Colonic mucosa (tissue), 4 donors: Measurements from ENCODE around the gene TMEM247. TPM values are rescaled to one million over a fixed set of nuclear protein-coding genes. Genes with fewer than 3 reads are reported as not detected.

Experiments used
- DNase-seq: peaks from one replicate; pipeline ENCODE4 v3.0.0-alpha.2; 2020
- H3K27ac ChIP-seq: fragments of 200-600 bp; one replicate; pipeline ENCODE4 v1.8.0; 2021
- H3K27me3 ChIP-seq: fragments of 200-600 bp; one replicate; pipeline ENCODE4 v1.8.0; 2021
- H3K36me3 ChIP-seq: fragments of 200-600 bp; one replicate; pipeline ENCODE4 v1.8.0; 2021
- H3K4me1 ChIP-seq: fragments of 200-600 bp; one replicate; pipeline ENCODE4 v1.8.0; 2021; ENCODE audit warnings: mild to moderate bottlenecking
- H3K4me3 ChIP-seq: fragments of 200-600 bp; one replicate; pipeline ENCODE4 v1.8.0; 2021
- H3K9ac ChIP-seq, 2 donors: one replicate each; pipeline ENCODE4 v1.7.0; 2013; ENCODE audit warnings: control low read depth in 2 of 2, low read depth in 2 of 2, low read length in 2 of 2
- H3K9me3 ChIP-seq: fragments of 200-600 bp; one replicate; pipeline ENCODE4 v1.8.0; 2021
- CTCF ChIP-seq: fragments of 200-600 bp; IDR thresholded peaks from one replicate; pipeline ENCODE4 v1.8.0; 2022; ENCODE audit warnings: antibody characterized with exemption, mild to moderate bottlenecking
- intact Hi-C: fragments of 100-400 bp; cut with DNase I; formaldehyde crosslinking; loops from one replicate; pipeline ENCODE4 v1.14.1; 2022
- total RNA-seq, 2 donors: library from RNA; stranded (reverse); fragmentation: NEBNext Ultra II Directional in 1 of 2; extraction: Animal tissue kit (Norgen Biotek cat#: 25700) in 1 of 2; gene quantifications; one replicate each; pipeline ENCODE4 v1.2.1, GENCODE V29; 2021
- donor health status: healthy.
- donor health status: DM: no; HTN: no; CAD: no.
- donor health status: DM: no; HTN: no; CAD: no.

Gene TMEM247
- total RNA-seq, 2 donors from 2014 or later = not detected

- Histone ChIP-seq H3K9ac (no peak overlapping the region), H3K4me3 (no peak overlapping the region), H3K36me3 (no peaks in the 10 kb centered on the region), H3K4me1 (no peaks in the 10 kb centered on the region), H3K27ac (no peak overlapping the region), H3K9me3 (no peaks in the 10 kb centered on the region), H3K27me3 (no peaks in the 10 kb centered on the region)
- DNase-seq = no peak
- intact Hi-C loops = no loop called here
- TF ChIP-seq CTCF = no peak
Observed at GRCh38 chr2:46439582-46439981, 39.8 kb upstream of the TMEM247 start.

- DNase-seq = no peak
- Histone ChIP-seq H3K4me1 (no peaks in the 10 kb centered on the region), H3K27me3 (no peaks in the 10 kb centered on the region), H3K36me3 (no peaks in the 10 kb centered on the region), H3K4me3 (no peak overlapping the region), H3K27ac (no peak overlapping the region), H3K9ac (no peak overlapping the region), H3K9me3 (no peaks in the 10 kb centered on the region)
- TF ChIP-seq CTCF = no peak
- intact Hi-C loops = no loop called here
Observed at GRCh38 chr2:46441838-46442712, 37.3 kb upstream of the TMEM247 start.

- TF ChIP-seq CTCF = no peak
- no peak for DNase-seq
- H3K4me1 ChIP-seq = no peaks in the 10 kb centered on the region
- H3K36me3 ChIP-seq = no peaks in the 10 kb centered on the region
- H3K9ac ChIP-seq = no peak overlapping the region
- H3K4me3 ChIP-seq = no peak overlapping the region
- H3K27me3 ChIP-seq = no peaks in the 10 kb centered on the region
- H3K27ac ChIP-seq = no peak overlapping the region
- H3K9me3 ChIP-seq = no peaks in the 10 kb centered on the region
- intact Hi-C loops = no loop called here
Observed at GRCh38 chr2:46444732-46445131, 34.6 kb upstream of the TMEM247 start.

GRCh38 chr2:46445556-46445955 is 33.8 kb upstream of the TMEM247 start:
- Histone ChIP-seq H3K27me3 (no peaks in the 10 kb centered on the region), H3K27ac (no peak overlapping the region), H3K4me3 (no peak overlapping the region), H3K4me1 (no peaks in the 10 kb centered on the region), H3K9ac (no peak overlapping the region), H3K36me3 (no peaks in the 10 kb centered on the region), H3K9me3 (no peaks in the 10 kb centered on the region)
- DNase-seq = no peak
- intact Hi-C loops = no loop called here
- TF ChIP-seq CTCF = no peak

- H3K9ac ChIP-seq = no peak overlapping the region
- H3K27me3 ChIP-seq = no peaks in the 10 kb centered on the region
- H3K27ac ChIP-seq = no peak overlapping the region
- H3K36me3 ChIP-seq = no peaks in the 10 kb centered on the region
- no peaks in the 10 kb centered on the region for H3K9me3 ChIP-seq
- DNase-seq = no peak
- no peaks in the 10 kb centered on the region for H3K4me1 ChIP-seq
- no peak for TF ChIP-seq CTCF
- H3K4me3 ChIP-seq = no peak overlapping the region
- intact Hi-C loops = no loop called here
Observed at GRCh38 chr2:46446871-46447568, 32.3 kb upstream of the TMEM247 start.
